Ascending aorta (tissue), 2 donors: ENCODE results near the gene ZFX. TPM values are rescaled to one million over a fixed set of nuclear protein-coding genes. Genes with fewer than 3 reads are reported as not detected.

ENCODE experiments used
- DNase-seq, 2 donors: peaks; one replicate each; pipeline ENCODE4 v3.0.0-alpha.2; 2019; ENCODE audit warnings: low spot score in 2 of 2
- H3K27ac ChIP-seq, 2 donors: fragments of 200-600 bp; sonication (generic); one replicate each; pipeline ENCODE4 v1.5.1; 2016 to 2017; ENCODE audit warnings: mild to moderate bottlenecking in 1 of 2
- H3K27me3 ChIP-seq: fragments of 200-600 bp; sonication (generic); one replicate; pipeline ENCODE4 v1.5.1; 2017
- H3K36me3 ChIP-seq, 2 donors: fragments of 200-600 bp; sonication (generic); one replicate each; pipeline ENCODE4 v1.5.1; 2016
- H3K4me1 ChIP-seq, 2 donors: fragments of 200-600 bp; sonication (generic); one replicate each; pipeline ENCODE4 v1.5.1; 2016 to 2017; ENCODE audit warnings: mild to moderate bottlenecking in 1 of 2
- H3K4me3 ChIP-seq, 2 donors: fragments of 200-600 bp; sonication (generic); one replicate each; pipeline ENCODE4 v1.5.1; 2016 to 2017; ENCODE audit warnings: mild to moderate bottlenecking in 1 of 2
- H3K9me3 ChIP-seq, 2 donors: fragments of 200-600 bp; sonication (generic); one replicate each; pipeline ENCODE4 v1.5.1; 2016
- CTCF ChIP-seq, 3 experiments: fragments of 200-600 bp in 2 of 3; fragments of 450-650 bp in 1 of 3; sonication (generic) in 2 of 3; IDR thresholded peaks; one replicate each; pipeline ENCODE4 v1.5.1; 2016 to 2019; ENCODE audit warnings: antibody characterized with exemption in 3 of 3, mild to moderate bottlenecking in 1 of 3, moderate library complexity in 1 of 3
- intact Hi-C: fragments of 100-400 bp; cut with DNase I; formaldehyde crosslinking; loops from one replicate; pipeline ENCODE4 v1.15.1; 2023
- total RNA-seq: library from RNA; depleted of rRNA; stranded (reverse); fragments of >200 nt; gene quantifications from one replicate; pipeline ENCODE4 v1.1.0, GENCODE V29; 2016

Gene ZFX
- total RNA-seq, 1 donor from 2014 or later, result 23.4 TPM

GRCh38 chrX:24167719-24168472 is 18.4 kb downstream of the ZFX start:
- TF ChIP-seq CTCF (IDR thresholded peaks at IDR 0.05), result no peak
- intact Hi-C loops, result loop anchor here (2.0 kb wide), 1 partner anchor 13 kb away; no protein-coding TSS in a partner anchor
- DNase-seq, result no peak
- H3K4me1 ChIP-seq, result peaks cover 6 to 39% of the 10 kb centered on the region in 2 donors
- H3K4me3 ChIP-seq, result no peak overlapping the region
- H3K27ac ChIP-seq, result peak overlapping the region in 1 of 2 donors; percentile 11
- peaks cover under 1 to 4% of the 10 kb centered on the region in 2 donors for H3K36me3 ChIP-seq
- no peaks in the 10 kb centered on the region for H3K9me3 ChIP-seq
- H3K27me3 ChIP-seq, result no peaks in the 10 kb centered on the region

- intact Hi-C loops, result loop anchor here (2.0 kb wide), 1 partner anchor 14 kb away; no protein-coding TSS in a partner anchor
- H3K4me1 ChIP-seq, result peaks cover 6 to 44% of the 10 kb centered on the region in 2 donors
These were observed 19.3 kb downstream of the ZFX start for GRCh38 chrX:24168807-24169206.

GRCh38 chrX:24169211-24169610 is 19.7 kb downstream of the ZFX start:
- intact Hi-C loops, result loop anchor here (2.0 kb wide), 1 partner anchor 14 kb away; no protein-coding TSS in a partner anchor
- H3K4me1 ChIP-seq, result peaks cover 6 to 40% of the 10 kb centered on the region in 2 donors
- no peak for TF ChIP-seq CTCF (IDR thresholded peaks at IDR 0.05)

More at GRCh38 chrX:24168807-24169206, 19.3 kb downstream of the ZFX start:
- Histone ChIP-seq H3K27ac (peak overlapping the region in 1 of 2 donors; percentile 2), H3K36me3 (peaks cover 9 to 13% of the 10 kb centered on the region in 2 donors), H3K27me3 (no peaks in the 10 kb centered on the region), H3K9me3 (no peaks in the 10 kb centered on the region), H3K4me3 (no peak overlapping the region)
- TF ChIP-seq CTCF (IDR thresholded peaks at IDR 0.05), result no peak
- DNase-seq, result no peak

GRCh38 chrX:24173115-24173847 is 23.8 kb downstream of the ZFX start:
- peaks cover 30 to 55% of the 10 kb centered on the region in 2 donors for H3K36me3 ChIP-seq
- no peak overlapping the region for H3K4me3 ChIP-seq
- DNase-seq, result no peak
- TF ChIP-seq CTCF (IDR thresholded peaks at IDR 0.05), result no peak
- H3K9me3 ChIP-seq, result no peaks in the 10 kb centered on the region
- H3K27me3 ChIP-seq, result no peaks in the 10 kb centered on the region
- intact Hi-C loops, result no loop called here
- peaks cover 6 to 25% of the 10 kb centered on the region in 2 donors for H3K4me1 ChIP-seq
- H3K27ac ChIP-seq, result no peak overlapping the region

More at GRCh38 chrX:24169211-24169610, 19.7 kb downstream of the ZFX start:
- Histone ChIP-seq H3K9me3 (no peaks in the 10 kb centered on the region), H3K27me3 (no peaks in the 10 kb centered on the region), H3K4me3 (no peak overlapping the region), H3K27ac (peak overlapping the region in 1 of 2 donors; percentile 2), H3K36me3 (peaks cover 13 to 17% of the 10 kb centered on the region in 2 donors)
- DNase-seq, result no peak

- TF ChIP-seq CTCF (IDR thresholded peaks at IDR 0.05), result no peak
- Histone ChIP-seq H3K4me1 (peaks cover 0 to 11% of the 10 kb centered on the region in 2 donors), H3K4me3 (no peak overlapping the region), H3K9me3 (no peaks in the 10 kb centered on the region), H3K27me3 (no peaks in the 10 kb centered on the region), H3K27ac (no peak overlapping the region), H3K36me3 (peaks cover 48 to 73% of the 10 kb centered on the region in 2 donors)
- no peak for DNase-seq
- intact Hi-C loops, result no loop called here
These were observed 25.7 kb downstream of the ZFX start for GRCh38 chrX:24175276-24175675.
